HepG2 (cell line): ENCODE data around the gene TFDP1. TPM values are rescaled to one million over a fixed set of nuclear protein-coding genes. Genes with fewer than 3 reads are reported as not detected.

Experiments used
- ATAC-seq: fragments of 200-7000 bp; cut with Tn5 transposase; 3 replicates; pipeline ENCODE4 v1.9.1; 2020; ENCODE audit warnings: mild to moderate bottlenecking, moderate library complexity
- BruUV-seq: library from RNA; stranded (reverse); fragments of 400-500 nt; replicated peaks from 2 replicates; lab custom pipeline; 2021; lab: Mats Ljungman, UMichigan
- CTCF ChIA-PET: fragments of 300-600 bp; formaldehyde crosslinking; extraction: SDS; loops from one replicate; lab custom pipeline; 2021; ENCODE audit warnings: low total read pairs, inconsistent platforms, low intra/inter-chr PET ratio; lab: Yijun Ruan, JAX
- POLR2A ChIA-PET: fragments of 350-600 bp; sonication (Branson Sonifier 250); formaldehyde crosslinking; loops from one replicate; lab custom pipeline; 2020; ENCODE audit warnings: antibody characterized with exemption, inconsistent platforms; lab: Yijun Ruan, JAX
- DNase-seq: peaks from one replicate; pipeline ENCODE4 v3.0.0-alpha.2; 2015; ENCODE audit warnings: low spot score
- FAIRE-seq: peaks from 3 replicates; lab custom pipeline; 2011; peaks lifted over from hg19 to GRCh38; lab: Jason Lieb, UNC
- H2AFZ ChIP-seq: one replicate; pipeline ENCODE4 v1.6.1; 2011; ENCODE audit warnings: low read length, inconsistent platforms
- H3K27ac ChIP-seq: fragments of 300-600 bp; 3 replicates; pipeline ENCODE4 v1.8.0; 2011; ENCODE audit warnings: mixed run types, mild to moderate bottlenecking, mixed read lengths, low read length, inconsistent platforms; ENCODE audit not compliant: insufficient read depth; ENCODE audit errors: extremely low read length
- H3K27me3 ChIP-seq, 2 experiments: fragments of 200-600 bp in 1 of 2; 2 replicates in 1 of 2; 3 replicates in 1 of 2; pipeline versions ENCODE4 v1.6.0 to v1.8.0; 2011; ENCODE audit warnings: low read length in 2 of 2, mild to moderate bottlenecking in 2 of 2, moderate library complexity in 2 of 2, inconsistent platforms in 1 of 2; ENCODE audit not compliant: insufficient read depth in 2 of 2, control insufficient read depth in 1 of 2
- H3K36me3 ChIP-seq, 2 experiments: fragments of 200-600 bp in 1 of 2; replicated peaks in 1 of 2; 2 replicates in 1 of 2; 3 replicates in 1 of 2; pipeline versions ENCODE4 v1.5.1 to v1.8.0; 2011; ENCODE audit warnings: low read length in 2 of 2, inconsistent platforms in 1 of 2; ENCODE audit not compliant: insufficient read depth in 2 of 2, control insufficient read depth in 1 of 2
- H3K4me1 ChIP-seq: 2 replicates; pipeline ENCODE4 v1.5.1; 2012; ENCODE audit warnings: low read length, inconsistent platforms; ENCODE audit not compliant: insufficient read depth
- H3K4me2 ChIP-seq: 2 replicates; pipeline ENCODE4 v1.6.0; 2011; ENCODE audit warnings: low read depth, low read length, inconsistent platforms
- H3K4me3 ChIP-seq, 3 experiments: fragments of 200-600 bp in 1 of 3; sonication (generic), shearing (Covaris generic) in 1 of 3; replicated peaks in 1 of 3; 2 replicates each; pipeline ENCODE4 v1.5.1; 2011 to 2016; ENCODE audit warnings: low read length in 3 of 3, inconsistent platforms in 2 of 3, low read depth in 2 of 3, mild to moderate bottlenecking in 2 of 3, control low read depth in 1 of 3, mixed read lengths in 1 of 3; ENCODE audit not compliant: insufficient read depth in 1 of 3
- H3K79me2 ChIP-seq: one replicate; pipeline ENCODE4 v1.6.1; 2011; ENCODE audit warnings: low read length, inconsistent platforms; ENCODE audit not compliant: insufficient read depth
- H3K9ac ChIP-seq: 2 replicates; pipeline ENCODE4 v1.6.0; 2011; ENCODE audit warnings: mild to moderate bottlenecking, low read depth, low read length, inconsistent platforms; ENCODE audit not compliant: insufficient read depth
- H3K9me3 ChIP-seq: 2 replicates; pipeline ENCODE4 v1.5.1; 2012; ENCODE audit warnings: mild to moderate bottlenecking, low read length
- H4K20me1 ChIP-seq: 2 replicates; pipeline ENCODE4 v1.6.0; 2011; ENCODE audit warnings: inconsistent platforms, mild to moderate bottlenecking, low read length, moderate library complexity; ENCODE audit not compliant: insufficient read depth
- AGO2 ChIP-seq: fragments of 200-400 bp; formaldehyde crosslinking; optimal IDR thresholded peaks from 2 replicates; pipeline ENCODE3; 2017; ENCODE audit warnings: mild to moderate bottlenecking, low read depth, low read length, moderate library complexity
- ARNTL ChIP-seq: sonication (generic); formaldehyde crosslinking; IDR thresholded peaks from 2 replicates; pipeline ENCODE4 v1.4.0; 2020; ENCODE audit warnings: mild to moderate bottlenecking, missing genetic modification reagents
- GFI1 ChIP-seq: sonication (generic); formaldehyde crosslinking; IDR thresholded peaks from 2 replicates; pipeline ENCODE4 v1.5.0; 2020; ENCODE audit warnings: missing genetic modification reagents, mild to moderate bottlenecking, borderline replicate concordance
- PRPF4 ChIP-seq: fragments of 200-400 bp; formaldehyde crosslinking; IDR thresholded peaks from 2 replicates; pipeline ENCODE4 v1.6.1; 2016; ENCODE audit warnings: low read length, low read depth; ENCODE audit not compliant: poor library complexity, severe bottlenecking
- ZSCAN29 ChIP-seq: sonication (generic); formaldehyde crosslinking; conservative IDR thresholded peaks from 2 replicates; pipeline ENCODE4 v1.4.0; 2020; ENCODE audit warnings: mild to moderate bottlenecking, missing genetic modification reagents
- WGBS: methylation state at CpG from one replicate; pipeline ENCODE4 v1.1.6; 2017; ENCODE audit warnings: low lambda C conversion rate; 5-methylcytosine and 5-hydroxymethylcytosine counted together
- in situ Hi-C: cut with HindIII; loops from 2 replicates; pipeline ENCODE4 v1.10.0; 2017; ENCODE audit warnings: low pct_unique_long_range_greater_than_20kb; ENCODE audit not compliant: extremely low pct_ligation_motif_present
- intact Hi-C: fragments of 100-400 bp; cut with micrococcal nuclease; formaldehyde crosslinking; loops from one replicate; pipeline ENCODE4 v1.10.0; 2022; ENCODE audit not compliant: unreplicated experiment
- polyA plus RNA-seq, 8 experiments: library from polyadenylated mRNA; depleted of rRNA in 3 of 8; stranded (reverse) in 7 of 8; unstranded in 1 of 8; fragments of >200 nt; fragmentation: Illumina TruSeq in 4 of 8; extraction: Trizol in 4 of 8; gene quantifications; 2 replicates each; pipeline versions ENCODE4 v1.2.1 to v1.2.3, GENCODE V29; 2011 to 2016; ENCODE audit warnings: low read depth in 4 of 8, missing spikeins in 1 of 8, mixed read lengths in 1 of 8; ENCODE audit not compliant: insufficient read depth in 1 of 8
- total RNA-seq, 5 experiments: library from RNA; depleted of rRNA; stranded (reverse); fragments of >200 nt; fragmentation: Illumina TruSeq; extraction: Trizol; gene quantifications; 2 replicates each; pipeline ENCODE4 v1.2.3, GENCODE V29; 2016; ENCODE audit warnings: low read depth in 1 of 5
- TF ChIP-seq, protein P1 (sequence below): sonication (generic); formaldehyde crosslinking; IDR thresholded peaks from 2 replicates; pipeline ENCODE4 v1.9.0; 2022; ENCODE audit warnings: low read depth, missing genetic modification reagents
- TF ChIP-seq, protein P2 (sequence below): IDR thresholded peaks from 2 replicates; pipeline ENCODE4 v1.6.1; 2016
- TF ChIP-seq, protein P3 (sequence below): sonication (generic); formaldehyde crosslinking; IDR thresholded peaks from 2 replicates; pipeline ENCODE4 v1.4.0; 2020; ENCODE audit warnings: missing genetic modification reagents
- TF ChIP-seq, protein P4 (sequence below): sonication (generic); formaldehyde crosslinking; IDR thresholded peaks from 2 replicates; pipeline ENCODE4 v1.8.1; 2023; ENCODE audit warnings: mild to moderate bottlenecking, missing genetic modification reagents
- TF ChIP-seq, protein P5 (sequence below): sonication (generic); formaldehyde crosslinking; IDR thresholded peaks from 2 replicates; pipeline ENCODE4 v1.4.0; 2020; ENCODE audit warnings: missing genetic modification reagents

Gene TFDP1
- total and polyA plus RNA-seq, 2 of the 13 experiments (the other 11 are each of a cell fraction or from before 2014, with no cell fraction given) = 38.0 to 84.2 TPM

DNA sequence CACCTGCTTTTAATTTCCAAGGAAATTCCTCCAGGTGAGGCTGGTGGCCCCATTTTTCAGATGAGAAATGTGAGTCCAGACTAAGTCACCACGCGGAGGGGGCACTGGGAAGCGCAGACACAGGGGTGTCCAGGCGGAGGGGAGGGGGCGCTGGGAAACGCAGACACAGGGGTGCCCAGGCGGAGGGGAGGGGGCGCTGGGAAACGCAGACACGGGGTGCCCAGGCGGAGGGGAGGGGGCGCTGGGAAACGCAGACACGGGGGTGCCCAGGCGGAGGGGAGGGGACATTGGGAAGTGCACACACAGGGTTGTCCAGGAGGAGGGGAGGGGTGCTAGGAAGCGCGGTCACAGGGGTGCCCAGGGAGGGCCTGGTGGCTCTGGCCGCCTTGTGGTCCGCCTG is 86.0 kb downstream of the TFDP1 start (continued):
- TF ChIP-seq, protein P1, sequence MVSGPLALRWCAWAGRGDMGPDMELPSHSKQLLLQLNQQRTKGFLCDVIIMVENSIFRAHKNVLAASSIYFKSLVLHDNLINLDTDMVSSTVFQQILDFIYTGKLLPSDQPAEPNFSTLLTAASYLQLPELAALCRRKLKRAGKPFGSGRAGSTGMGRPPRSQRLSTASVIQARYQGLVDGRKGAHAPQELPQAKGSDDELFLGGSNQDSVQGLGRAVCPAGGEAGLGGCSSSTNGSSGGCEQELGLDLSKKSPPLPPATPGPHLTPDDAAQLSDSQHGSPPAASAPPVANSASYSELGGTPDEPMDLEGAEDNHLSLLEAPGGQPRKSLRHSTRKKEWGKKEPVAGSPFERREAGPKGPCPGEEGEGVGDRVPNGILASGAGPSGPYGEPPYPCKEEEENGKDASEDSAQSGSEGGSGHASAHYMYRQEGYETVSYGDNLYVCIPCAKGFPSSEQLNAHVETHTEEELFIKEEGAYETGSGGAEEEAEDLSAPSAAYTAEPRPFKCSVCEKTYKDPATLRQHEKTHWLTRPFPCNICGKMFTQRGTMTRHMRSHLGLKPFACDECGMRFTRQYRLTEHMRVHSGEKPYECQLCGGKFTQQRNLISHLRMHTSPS (CRISPR knock-in tag) = no peak
- TF ChIP-seq ARNTL (no peak), ZSCAN29 (CRISPR knock-in tag) (no peak)
- TF ChIP-seq, protein P2, sequence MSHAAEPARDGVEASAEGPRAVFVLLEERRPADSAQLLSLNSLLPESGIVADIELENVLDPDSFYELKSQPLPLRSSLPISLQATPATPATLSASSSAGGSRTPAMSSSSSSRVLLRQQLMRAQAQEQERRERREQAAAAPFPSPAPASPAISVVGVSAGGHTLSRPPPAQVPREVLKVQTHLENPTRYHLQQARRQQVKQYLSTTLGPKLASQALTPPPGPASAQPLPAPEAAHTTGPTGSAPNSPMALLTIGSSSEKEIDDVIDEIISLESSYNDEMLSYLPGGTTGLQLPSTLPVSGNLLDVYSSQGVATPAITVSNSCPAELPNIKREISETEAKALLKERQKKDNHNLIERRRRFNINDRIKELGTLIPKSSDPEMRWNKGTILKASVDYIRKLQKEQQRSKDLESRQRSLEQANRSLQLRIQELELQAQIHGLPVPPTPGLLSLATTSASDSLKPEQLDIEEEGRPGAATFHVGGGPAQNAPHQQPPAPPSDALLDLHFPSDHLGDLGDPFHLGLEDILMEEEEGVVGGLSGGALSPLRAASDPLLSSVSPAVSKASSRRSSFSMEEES (CRISPR knock-in tag) = no peak

DNA sequence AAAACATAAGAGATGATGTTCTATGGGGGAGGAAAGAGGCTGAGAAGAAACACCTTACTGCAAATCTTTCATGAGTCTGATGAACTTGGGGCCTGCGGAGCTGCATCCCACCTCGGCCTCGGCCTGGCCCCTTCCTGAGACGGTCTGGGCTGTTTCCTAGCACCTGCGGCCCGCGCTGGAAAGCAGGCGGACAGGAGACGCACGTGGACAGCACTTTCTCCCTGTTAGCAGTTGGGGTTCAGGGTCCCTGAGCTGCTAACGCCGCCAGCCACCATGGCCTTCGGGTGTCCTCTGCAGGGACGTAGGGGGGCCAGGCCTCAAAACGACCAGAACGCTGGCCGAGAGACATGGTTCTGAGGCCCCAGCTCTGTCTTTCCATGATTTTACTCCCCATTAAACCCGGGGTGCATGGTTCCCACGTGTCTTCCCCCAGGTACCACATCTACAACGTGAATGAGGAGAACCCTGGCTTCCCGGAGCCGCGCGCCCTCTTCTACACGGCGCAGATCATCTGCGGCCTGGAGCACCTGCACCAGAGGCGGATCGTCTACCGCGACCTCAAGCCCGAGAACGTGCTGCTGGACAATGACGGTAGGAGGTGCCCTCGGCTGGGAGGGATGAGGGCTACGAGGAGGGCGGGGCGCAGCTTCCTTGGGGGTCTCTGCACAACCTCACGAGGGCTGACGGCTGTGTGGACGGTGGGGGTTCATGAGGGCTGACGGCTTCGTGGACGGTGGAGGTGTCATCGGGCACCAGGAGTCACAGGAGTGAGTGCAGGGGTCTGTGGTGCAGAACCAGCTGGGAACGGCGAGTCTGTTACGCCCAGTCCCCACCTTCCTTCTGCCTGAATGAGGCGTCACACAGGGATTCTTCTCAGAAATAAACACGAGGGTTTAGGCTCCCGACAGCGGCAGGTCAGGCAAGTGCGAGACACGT is 86.8 kb downstream of the TFDP1 start:
- POLR2A ChIA-PET = no interaction called here
- Histone ChIP-seq H3K27me3 (peaks cover 7 to 37% of the 10 kb centered on the region in 2 experiments; a peak in 4 of 5 replicates), H4K20me1 (no peaks in the 10 kb centered on the region), H3K9me3 (no peaks in the 10 kb centered on the region), H2AFZ (no peak overlapping the region), H3K36me3 (no peaks in the 10 kb centered on the region), H3K4me1 (no peaks in the 10 kb centered on the region), H3K9ac (no peak overlapping the region), H3K4me3 (no peak overlapping the region), H3K4me2 (no peak overlapping the region), H3K27ac (no peak overlapping the region), H3K79me2 (no peaks in the 10 kb centered on the region)
- BruUV-seq = no TSS peak
- 52% methylated on average over 41 of the region's 54 CpGs for WGBS
- ATAC-seq (no peak), DNase-seq (no peak), FAIRE-seq (no peak)
- in situ Hi-C loops = no loop called here
- CTCF ChIA-PET = no interaction called here
- intact Hi-C loops = no loop called here
- TF ChIP-seq, protein P3, sequence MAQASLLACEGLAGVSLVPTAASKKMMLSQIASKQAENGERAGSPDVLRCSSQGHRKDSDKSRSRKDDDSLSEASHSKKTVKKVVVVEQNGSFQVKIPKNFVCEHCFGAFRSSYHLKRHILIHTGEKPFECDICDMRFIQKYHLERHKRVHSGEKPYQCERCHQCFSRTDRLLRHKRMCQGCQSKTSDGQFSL (CRISPR knock-in tag) = no peak
- TF ChIP-seq, protein P4, sequence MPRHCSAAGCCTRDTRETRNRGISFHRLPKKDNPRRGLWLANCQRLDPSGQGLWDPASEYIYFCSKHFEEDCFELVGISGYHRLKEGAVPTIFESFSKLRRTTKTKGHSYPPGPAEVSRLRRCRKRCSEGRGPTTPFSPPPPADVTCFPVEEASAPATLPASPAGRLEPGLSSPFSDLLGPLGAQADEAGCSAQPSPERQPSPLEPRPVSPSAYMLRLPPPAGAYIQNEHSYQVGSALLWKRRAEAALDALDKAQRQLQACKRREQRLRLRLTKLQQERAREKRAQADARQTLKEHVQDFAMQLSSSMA = no peak
- TF ChIP-seq, protein P5, sequence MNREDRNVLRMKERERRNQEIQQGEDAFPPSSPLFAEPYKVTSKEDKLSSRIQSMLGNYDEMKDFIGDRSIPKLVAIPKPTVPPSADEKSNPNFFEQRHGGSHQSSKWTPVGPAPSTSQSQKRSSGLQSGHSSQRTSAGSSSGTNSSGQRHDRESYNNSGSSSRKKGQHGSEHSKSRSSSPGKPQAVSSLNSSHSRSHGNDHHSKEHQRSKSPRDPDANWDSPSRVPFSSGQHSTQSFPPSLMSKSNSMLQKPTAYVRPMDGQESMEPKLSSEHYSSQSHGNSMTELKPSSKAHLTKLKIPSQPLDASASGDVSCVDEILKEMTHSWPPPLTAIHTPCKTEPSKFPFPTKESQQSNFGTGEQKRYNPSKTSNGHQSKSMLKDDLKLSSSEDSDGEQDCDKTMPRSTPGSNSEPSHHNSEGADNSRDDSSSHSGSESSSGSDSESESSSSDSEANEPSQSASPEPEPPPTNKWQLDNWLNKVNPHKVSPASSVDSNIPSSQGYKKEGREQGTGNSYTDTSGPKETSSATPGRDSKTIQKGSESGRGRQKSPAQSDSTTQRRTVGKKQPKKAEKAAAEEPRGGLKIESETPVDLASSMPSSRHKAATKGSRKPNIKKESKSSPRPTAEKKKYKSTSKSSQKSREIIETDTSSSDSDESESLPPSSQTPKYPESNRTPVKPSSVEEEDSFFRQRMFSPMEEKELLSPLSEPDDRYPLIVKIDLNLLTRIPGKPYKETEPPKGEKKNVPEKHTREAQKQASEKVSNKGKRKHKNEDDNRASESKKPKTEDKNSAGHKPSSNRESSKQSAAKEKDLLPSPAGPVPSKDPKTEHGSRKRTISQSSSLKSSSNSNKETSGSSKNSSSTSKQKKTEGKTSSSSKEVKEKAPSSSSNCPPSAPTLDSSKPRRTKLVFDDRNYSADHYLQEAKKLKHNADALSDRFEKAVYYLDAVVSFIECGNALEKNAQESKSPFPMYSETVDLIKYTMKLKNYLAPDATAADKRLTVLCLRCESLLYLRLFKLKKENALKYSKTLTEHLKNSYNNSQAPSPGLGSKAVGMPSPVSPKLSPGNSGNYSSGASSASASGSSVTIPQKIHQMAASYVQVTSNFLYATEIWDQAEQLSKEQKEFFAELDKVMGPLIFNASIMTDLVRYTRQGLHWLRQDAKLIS = no peak
- TF ChIP-seq PRPF4 = no peak
- no peak for TF ChIP-seq AGO2
- TF ChIP-seq GFI1 = no peak
